HepG2 (cell line): ENCODE results near the gene NECAB2.

ENCODE experiments used
- BCLAF1 ChIP-seq: fragments of 450-650 bp; IDR thresholded peaks from 2 replicates; pipeline ENCODE4 v1.6.1; 2017; ENCODE audit warnings: mild to moderate bottlenecking
- KAT8 ChIP-seq: IDR thresholded peaks from 2 replicates; pipeline ENCODE4 v1.6.1; 2016; ENCODE audit warnings: missing genetic modification reagents, missing compliant biosample characterization
- ZFAT ChIP-seq: sonication (generic); formaldehyde crosslinking; conservative IDR thresholded peaks from 2 replicates; pipeline ENCODE4 v1.8.1; 2023; ENCODE audit warnings: missing genetic modification reagents, inconsistent platforms
- TF ChIP-seq, protein P1 (sequence below): sonication (generic); formaldehyde crosslinking; conservative IDR thresholded peaks from 2 replicates; pipeline ENCODE4 v1.4.0; 2020; ENCODE audit warnings: missing genetic modification reagents

DNA sequence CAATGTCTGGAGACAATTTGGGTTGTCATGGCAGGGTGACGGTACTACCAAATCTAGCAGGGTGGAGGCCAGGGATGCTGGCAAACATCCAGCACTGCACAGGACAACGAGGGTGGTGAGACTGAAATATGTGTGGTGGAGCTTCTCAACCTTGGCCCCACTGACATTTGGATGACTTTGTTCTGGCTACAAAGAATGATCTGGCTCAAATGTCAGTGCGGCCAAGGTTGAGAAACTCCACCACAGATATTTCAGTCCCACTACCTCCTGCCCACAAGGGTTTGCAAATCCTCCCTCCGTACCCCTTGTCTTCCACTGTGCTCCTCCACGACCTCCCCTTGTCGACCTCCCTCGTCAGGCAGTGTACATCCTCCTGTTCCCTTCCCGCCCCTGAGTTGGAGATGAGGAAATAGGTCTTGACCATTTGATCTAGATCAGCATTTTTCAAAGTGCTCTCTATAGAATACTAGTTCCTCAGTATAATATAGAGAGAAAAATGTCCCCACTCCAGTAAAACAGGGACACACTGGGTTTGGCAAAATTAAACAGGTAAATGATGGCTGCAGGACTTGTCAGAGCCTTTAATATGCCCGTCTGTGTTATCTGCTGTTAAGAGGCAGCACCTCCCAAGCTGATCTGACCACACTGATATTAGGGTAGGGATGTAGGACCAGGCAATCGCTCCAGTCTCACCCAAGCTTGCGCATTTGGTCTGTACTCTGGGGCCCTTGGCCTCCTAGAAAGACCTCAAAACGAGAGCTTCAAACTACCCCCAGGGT lies 8.2 kb upstream of the NECAB2 start:
- TF ChIP-seq BCLAF1 (no peak), ZFAT (CRISPR knock-in tag) (no peak), KAT8 (no peak)
- TF ChIP-seq, protein P1, sequence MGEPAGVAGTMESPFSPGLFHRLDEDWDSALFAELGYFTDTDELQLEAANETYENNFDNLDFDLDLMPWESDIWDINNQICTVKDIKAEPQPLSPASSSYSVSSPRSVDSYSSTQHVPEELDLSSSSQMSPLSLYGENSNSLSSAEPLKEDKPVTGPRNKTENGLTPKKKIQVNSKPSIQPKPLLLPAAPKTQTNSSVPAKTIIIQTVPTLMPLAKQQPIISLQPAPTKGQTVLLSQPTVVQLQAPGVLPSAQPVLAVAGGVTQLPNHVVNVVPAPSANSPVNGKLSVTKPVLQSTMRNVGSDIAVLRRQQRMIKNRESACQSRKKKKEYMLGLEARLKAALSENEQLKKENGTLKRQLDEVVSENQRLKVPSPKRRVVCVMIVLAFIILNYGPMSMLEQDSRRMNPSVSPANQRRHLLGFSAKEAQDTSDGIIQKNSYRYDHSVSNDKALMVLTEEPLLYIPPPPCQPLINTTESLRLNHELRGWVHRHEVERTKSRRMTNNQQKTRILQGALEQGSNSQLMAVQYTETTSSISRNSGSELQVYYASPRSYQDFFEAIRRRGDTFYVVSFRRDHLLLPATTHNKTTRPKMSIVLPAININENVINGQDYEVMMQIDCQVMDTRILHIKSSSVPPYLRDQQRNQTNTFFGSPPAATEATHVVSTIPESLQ (CRISPR knock-in tag) = no peak
